OCI-LY3 (cell line): ENCODE measurements around the gene STARD3.

Experiments
- H2AFZ ChIP-seq: fragments of 200-600, 300-600 bp; shearing (Covaris generic); 2 replicates; pipeline ENCODE4 v1.6.0; 2014; ENCODE audit warnings: antibody characterized with exemption, low read depth, low read length
- H3K27ac ChIP-seq: fragments of 200-600, 300-600 bp; sonication (generic); 2 replicates; pipeline ENCODE4 v1.5.1; 2014; ENCODE audit warnings: mild to moderate bottlenecking, low read length, moderate library complexity, mixed read lengths
- H3K27me3 ChIP-seq: fragments of 200-600, 300-600 bp; sonication (generic); 2 replicates; pipeline ENCODE4 v1.6.1; 2014; ENCODE audit warnings: low read depth, low read length, mixed read lengths
- H3K36me3 ChIP-seq: fragments of 200-600, 300-600 bp; sonication (generic); replicated peaks from 2 replicates; pipeline ENCODE3; 2014; ENCODE audit warnings: low read depth, low read length, mixed read lengths
- H3K4me1 ChIP-seq: fragments of 300-600, 200-600 bp; sonication (generic); 2 replicates; pipeline ENCODE4 v1.6.1; 2014; ENCODE audit warnings: low read length, mixed read lengths
- H3K4me2 ChIP-seq: fragments of 200-600, 300-600 bp; sonication (generic); 2 replicates; pipeline ENCODE4 v1.6.1; 2014; ENCODE audit warnings: low read length, mixed read lengths
- H3K4me3 ChIP-seq: fragments of 300-600, 200-600 bp; sonication (generic); 2 replicates; pipeline ENCODE4 v1.5.1; 2014; ENCODE audit warnings: antibody characterized with exemption, mild to moderate bottlenecking, low read length, moderate library complexity
- H3K79me2 ChIP-seq: fragments of 300-600, 200-600 bp; shearing (Covaris generic); 2 replicates; pipeline ENCODE4 v1.6.1; 2014; ENCODE audit warnings: mild to moderate bottlenecking, low read length, mixed read lengths
- H3K9ac ChIP-seq: fragments of 300-600, 200-600 bp; shearing (Covaris generic); 2 replicates; pipeline ENCODE4 v1.6.0; 2014; ENCODE audit warnings: mild to moderate bottlenecking, low read length, moderate library complexity
- H3K9me3 ChIP-seq: fragments of 200-600, 300-600 bp; shearing (Covaris generic); 2 replicates; pipeline ENCODE4 v1.6.1; 2014; ENCODE audit warnings: low read length, mixed read lengths; ENCODE audit not compliant: insufficient read depth
- H4K20me1 ChIP-seq: fragments of 200-600, 300-600 bp; sonication (generic); 2 replicates; pipeline ENCODE4 v1.6.1; 2016; ENCODE audit warnings: low read length, mixed read lengths; ENCODE audit not compliant: insufficient read depth
- CTCF ChIP-seq: fragments of 200-600, 300-600 bp; sonication (generic); IDR thresholded peaks from 2 replicates; pipeline ENCODE4 v1.5.1; 2014; ENCODE audit warnings: antibody characterized with exemption, low read length, low read depth
- EZH2phosphoT487 ChIP-seq: fragments of 200-600 bp; shearing (Covaris generic); IDR thresholded peaks from 2 replicates; pipeline ENCODE4 v1.6.1; 2018; ENCODE audit warnings: antibody characterized with exemption, mixed run types, low read depth

Gene STARD3

GRCh38 chr17:39667945-39668924 lies 31.3 kb downstream of the STARD3 start, which contains the start of gene PNMT:
PNMT (plus strand) TSS chr17:39668453; CDS start chr17:39668476, 23 bp downstream.
- H3K36me3 ChIP-seq, result no peaks in the 10 kb centered on the region
- H3K9me3 ChIP-seq, result no peaks in the 10 kb centered on the region
- H3K79me2 ChIP-seq, result no peaks in the 10 kb centered on the region
- H4K20me1 ChIP-seq, result no peaks in the 10 kb centered on the region
- peak within 1 kb of the TSS; percentile 57 for H2AFZ ChIP-seq
- TF ChIP-seq EZH2phosphoT487, result no peak
- TF ChIP-seq CTCF, result peak; percentile 62
- H3K4me2 ChIP-seq, result peak within 1 kb of the TSS; percentile 90
- peak within 1 kb of the TSS; percentile 68 for H3K9ac ChIP-seq
- peak within 1 kb of the TSS; percentile 77 for H3K4me3 ChIP-seq
- peaks cover 6% of the 10 kb centered on the region for H3K27me3 ChIP-seq
- no peak within 1 kb of the TSS for H3K27ac ChIP-seq
- H3K4me1 ChIP-seq, result peaks cover 52% of the 10 kb centered on the region

- H3K4me1 ChIP-seq, result peaks cover 42% of the 10 kb centered on the region
- H3K9ac ChIP-seq, result no peak overlapping the region
- H3K79me2 ChIP-seq, result no peaks in the 10 kb centered on the region
- H4K20me1 ChIP-seq, result no peaks in the 10 kb centered on the region
- no peaks in the 10 kb centered on the region for H3K9me3 ChIP-seq
- no peak overlapping the region for H3K27ac ChIP-seq
- H3K36me3 ChIP-seq, result no peaks in the 10 kb centered on the region
- H3K27me3 ChIP-seq, result peaks cover 6% of the 10 kb centered on the region
- no peak overlapping the region for H3K4me3 ChIP-seq
- H2AFZ ChIP-seq, result no peak overlapping the region
- no peak overlapping the region for H3K4me2 ChIP-seq
- TF ChIP-seq EZH2phosphoT487, result no peak
- TF ChIP-seq CTCF, result no peak
Measured at GRCh38 chr17:39669897-39670735, 33.2 kb downstream of the STARD3 start.

DNA sequence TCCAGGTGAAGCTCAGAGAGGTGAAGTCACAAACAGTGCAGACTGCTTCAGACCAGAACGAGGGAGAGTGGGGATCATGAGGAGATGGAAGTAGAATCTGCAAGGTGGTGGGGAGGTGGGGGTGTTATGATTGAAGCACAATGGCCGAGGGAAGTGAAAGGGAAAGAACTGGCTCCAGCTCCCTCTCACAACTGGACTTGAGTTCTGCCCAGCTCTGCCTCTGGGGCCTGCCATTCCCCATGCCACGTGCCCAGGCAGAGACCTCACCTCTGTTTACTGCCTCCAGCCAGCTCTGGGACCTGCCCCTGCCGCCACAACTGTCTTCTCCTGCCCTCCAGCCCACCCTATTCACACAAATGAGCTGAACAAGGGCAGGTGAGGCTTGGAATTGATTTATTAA lies 33.8 kb downstream of the STARD3 start:
- H4K20me1 ChIP-seq, result no peaks in the 10 kb centered on the region
- no peaks in the 10 kb centered on the region for H3K36me3 ChIP-seq
- no peak overlapping the region for H3K27ac ChIP-seq
- no peaks in the 10 kb centered on the region for H3K79me2 ChIP-seq
- TF ChIP-seq EZH2phosphoT487 (no peak), CTCF (no peak)
- peaks cover 6% of the 10 kb centered on the region for H3K27me3 ChIP-seq
- no peak overlapping the region for H3K9ac ChIP-seq
- no peaks in the 10 kb centered on the region for H3K9me3 ChIP-seq
- no peak overlapping the region for H3K4me3 ChIP-seq
- no peak overlapping the region for H2AFZ ChIP-seq
- no peak overlapping the region for H3K4me2 ChIP-seq
- peaks cover 36% of the 10 kb centered on the region for H3K4me1 ChIP-seq
